GM18909 (cell line): ENCODE data around the gene SKAP2.
"Not testable (repeated sequence)": the region's sequence is repeated elsewhere in the genome, so short reads cannot be mapped to it uniquely, and the experiment has no call there.

Experiments
- ATAC-seq: cut with Tn5 transposase; IDR thresholded peaks from one replicate; pipeline ENCODE4 v1.9.1; 2021; ENCODE audit warnings: mild to moderate bottlenecking; ENCODE audit not compliant: unreplicated experiment, poor library complexity

The SKAP2 gene

GRCh38 chr7:26857506-26858240, 6.7 kb downstream of the SKAP2 start:
- ATAC-seq, result peak; percentile 52

- ATAC-seq, result no peak
Measured at GRCh38 chr7:26857170-26857505, 7.3 kb downstream of the SKAP2 start.

- no peak for ATAC-seq
Measured at GRCh38 chr7:26856176-26856985, 8.0 kb downstream of the SKAP2 start.

GRCh38 chr7:26854876-26855855, 9.2 kb downstream of the SKAP2 start:
- no peak for ATAC-seq

GRCh38 chr7:26853788-26854393, 10.5 kb downstream of the SKAP2 start:
- ATAC-seq, result no peak

- ATAC-seq, result no peak
Measured at GRCh38 chr7:26850193-26850651, 14.2 kb downstream of the SKAP2 start.

- no peak for ATAC-seq
Measured at GRCh38 chr7:26843705-26844104, 20.7 kb downstream of the SKAP2 start.

- no peak for ATAC-seq
Measured at GRCh38 chr7:26842897-26843296, 21.5 kb downstream of the SKAP2 start.

- ATAC-seq, result no peak
Measured at GRCh38 chr7:26841003-26841739, 23.2 kb downstream of the SKAP2 start.

GRCh38 chr7:26836793-26837192, 27.6 kb downstream of the SKAP2 start:
- not testable (repeated sequence) for ATAC-seq

GRCh38 chr7:26815426-26815825, 49.0 kb downstream of the SKAP2 start:
- no peak for ATAC-seq

GRCh38 chr7:26813432-26813831, 51.0 kb downstream of the SKAP2 start:
- ATAC-seq, result no peak

- no peak for ATAC-seq
Measured at GRCh38 chr7:26794541-26794940, 69.8 kb downstream of the SKAP2 start.

- ATAC-seq, result no peak
Measured at GRCh38 chr7:26792576-26792975, 71.8 kb downstream of the SKAP2 start.

- ATAC-seq, result no peak
Measured at GRCh38 chr7:26792006-26792405, 72.4 kb downstream of the SKAP2 start.

GRCh38 chr7:26789481-26790184, 74.8 kb downstream of the SKAP2 start:
- ATAC-seq, result no peak

GRCh38 chr7:26787701-26788100, 76.7 kb downstream of the SKAP2 start:
- ATAC-seq, result no peak

GRCh38 chr7:26784118-26784517, 80.3 kb downstream of the SKAP2 start:
- no peak for ATAC-seq

GRCh38 chr7:26782501-26782900, 81.9 kb downstream of the SKAP2 start:
- no peak for ATAC-seq
